GM06990 (cell line): ENCODE measurements around the gene IGSF11.

ENCODE experiments used
- DNase-seq: peaks from one replicate; pipeline ENCODE4 v3.0.0-alpha.2; 2011; ENCODE audit not compliant: insufficient read length; ENCODE audit errors: extremely low read depth
- H3K27me3 ChIP-seq: replicated peaks from 2 replicates; pipeline ENCODE4 v1.6.0; 2011; ENCODE audit warnings: low read length; ENCODE audit not compliant: control insufficient read depth, insufficient read depth
- H3K36me3 ChIP-seq: 2 replicates; pipeline ENCODE4 v1.5.1; 2011; ENCODE audit warnings: low read length; ENCODE audit not compliant: control insufficient read depth, insufficient read depth
- H3K4me3 ChIP-seq: replicated peaks from 2 replicates; pipeline ENCODE4 v1.5.1; 2011; ENCODE audit warnings: low read depth, mild to moderate bottlenecking, control low read depth, low read length
- TF ChIP-seq, protein P1 (sequence below): IDR thresholded peaks from 2 replicates; pipeline ENCODE4 v1.5.1; 2011; ENCODE audit warnings: low read length, control low read depth, mild to moderate bottlenecking, inconsistent platforms; ENCODE audit not compliant: insufficient read depth, poor library complexity, severe bottlenecking

The IGSF11 gene

GRCh38 chr3:118909763-118910162 is 124.9 kb downstream of the IGSF11 start:
- no peak for DNase-seq
- Histone ChIP-seq H3K4me3 (no peak overlapping the region), H3K27me3 (no peaks in the 10 kb centered on the region; the same call in 1 of the 2 replicates), H3K36me3 (no peaks in the 10 kb centered on the region)
- TF ChIP-seq, protein P1, sequence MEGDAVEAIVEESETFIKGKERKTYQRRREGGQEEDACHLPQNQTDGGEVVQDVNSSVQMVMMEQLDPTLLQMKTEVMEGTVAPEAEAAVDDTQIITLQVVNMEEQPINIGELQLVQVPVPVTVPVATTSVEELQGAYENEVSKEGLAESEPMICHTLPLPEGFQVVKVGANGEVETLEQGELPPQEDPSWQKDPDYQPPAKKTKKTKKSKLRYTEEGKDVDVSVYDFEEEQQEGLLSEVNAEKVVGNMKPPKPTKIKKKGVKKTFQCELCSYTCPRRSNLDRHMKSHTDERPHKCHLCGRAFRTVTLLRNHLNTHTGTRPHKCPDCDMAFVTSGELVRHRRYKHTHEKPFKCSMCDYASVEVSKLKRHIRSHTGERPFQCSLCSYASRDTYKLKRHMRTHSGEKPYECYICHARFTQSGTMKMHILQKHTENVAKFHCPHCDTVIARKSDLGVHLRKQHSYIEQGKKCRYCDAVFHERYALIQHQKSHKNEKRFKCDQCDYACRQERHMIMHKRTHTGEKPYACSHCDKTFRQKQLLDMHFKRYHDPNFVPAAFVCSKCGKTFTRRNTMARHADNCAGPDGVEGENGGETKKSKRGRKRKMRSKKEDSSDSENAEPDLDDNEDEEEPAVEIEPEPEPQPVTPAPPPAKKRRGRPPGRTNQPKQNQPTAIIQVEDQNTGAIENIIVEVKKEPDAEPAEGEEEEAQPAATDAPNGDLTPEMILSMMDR = no peak

- Histone ChIP-seq H3K4me3 (no peak overlapping the region), H3K27me3 (no peaks in the 10 kb centered on the region; the same call in none of the 2 replicates), H3K36me3 (no peaks in the 10 kb centered on the region)
- TF ChIP-seq, protein P1 = no peak
- no peak for DNase-seq
These were observed 126.7 kb downstream of the IGSF11 start for GRCh38 chr3:118907909-118908308.

DNA sequence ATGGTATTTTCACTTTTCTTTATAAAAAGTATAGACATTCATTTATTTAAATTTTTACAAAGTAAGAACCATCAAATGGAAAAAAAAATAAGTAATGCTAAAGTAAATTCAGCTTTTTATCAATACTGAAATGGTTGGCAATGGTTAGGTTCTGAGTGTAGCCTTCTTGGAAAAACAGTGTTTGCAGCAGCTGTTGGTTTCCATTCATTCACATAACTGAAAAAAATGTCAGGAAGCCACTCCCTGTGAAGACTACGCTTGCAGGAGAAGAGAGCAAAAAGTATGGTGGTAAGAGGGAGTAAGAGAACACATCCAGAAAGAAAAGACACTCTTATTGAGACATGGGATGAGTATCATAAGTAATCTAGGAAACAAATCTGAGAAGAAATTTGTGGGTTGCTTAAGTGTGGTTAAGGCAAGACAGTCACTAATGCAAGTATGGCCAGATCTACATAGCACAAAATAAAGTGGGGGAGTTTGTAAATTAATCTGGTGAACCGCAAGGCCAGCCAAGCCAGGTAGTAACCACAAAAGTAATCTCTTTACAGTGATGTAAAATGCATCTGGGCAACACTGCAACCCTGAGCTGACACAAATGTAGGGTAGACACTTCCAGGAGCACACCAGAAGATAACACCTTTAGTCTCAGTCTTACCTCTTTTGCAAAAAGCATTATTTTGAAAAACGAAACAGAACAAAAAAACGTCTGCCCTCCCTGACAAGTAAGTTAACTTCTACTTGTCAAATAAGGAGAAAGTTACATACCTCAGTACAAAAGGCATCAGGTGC is 133.7 kb downstream of the IGSF11 start:
- H3K36me3 ChIP-seq = no peaks in the 10 kb centered on the region
- no peak for DNase-seq
- H3K27me3 ChIP-seq = no peaks in the 10 kb centered on the region; the same call in 1 of the 2 replicates
- H3K4me3 ChIP-seq = no peak overlapping the region
- TF ChIP-seq, protein P1 = no peak

- peaks cover 3% of the 10 kb centered on the region for H3K27me3 ChIP-seq
- DNase-seq = no peak
- TF ChIP-seq, protein P1 = no peak
- H3K36me3 ChIP-seq = no peaks in the 10 kb centered on the region
- no peak overlapping the region for H3K4me3 ChIP-seq
These were observed 144.4 kb downstream of the IGSF11 start for GRCh38 chr3:118890206-118890605.

DNA sequence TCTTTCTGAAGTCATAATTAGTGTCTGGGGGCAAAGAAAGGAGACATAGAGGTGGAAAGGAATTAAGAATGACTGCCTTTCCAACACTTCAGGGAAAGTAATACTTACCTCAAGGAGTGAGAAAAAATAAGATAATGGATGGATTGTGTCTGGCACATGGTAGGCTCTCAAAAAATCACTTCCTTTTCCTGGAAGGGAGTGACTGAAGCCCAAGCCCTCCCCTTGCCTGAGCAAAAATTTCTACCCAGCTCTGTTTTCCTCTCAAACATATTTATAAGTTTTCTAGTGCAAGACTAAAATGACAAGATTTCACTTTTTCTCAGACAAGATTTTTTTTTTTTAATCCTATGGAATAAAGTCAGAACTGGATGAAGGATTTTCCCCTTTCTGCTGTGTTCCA is 145.0 kb downstream of the IGSF11 start:
- TF ChIP-seq, protein P1 = no peak
- no peak for DNase-seq
- Histone ChIP-seq H3K27me3 (peaks cover 3% of the 10 kb centered on the region), H3K36me3 (no peaks in the 10 kb centered on the region), H3K4me3 (no peak overlapping the region)

- Histone ChIP-seq H3K27me3 (peaks cover 1% of the 10 kb centered on the region; the same call in 1 of the 2 replicates), H3K36me3 (no peaks in the 10 kb centered on the region), H3K4me3 (no peak overlapping the region)
- DNase-seq = no peak
- TF ChIP-seq, protein P1 = no peak
These were observed 147.9 kb downstream of the IGSF11 start for GRCh38 chr3:118886708-118887107.
